HG02610 (cell line): ENCODE measurements around the gene ARID5A.

Experiments used
- ATAC-seq: cut with Tn5 transposase; IDR thresholded peaks from one replicate; pipeline ENCODE4 v1.9.1; 2021; ENCODE audit warnings: mild to moderate bottlenecking, moderate library complexity; ENCODE audit not compliant: unreplicated experiment

ARID5A gene

DNA sequence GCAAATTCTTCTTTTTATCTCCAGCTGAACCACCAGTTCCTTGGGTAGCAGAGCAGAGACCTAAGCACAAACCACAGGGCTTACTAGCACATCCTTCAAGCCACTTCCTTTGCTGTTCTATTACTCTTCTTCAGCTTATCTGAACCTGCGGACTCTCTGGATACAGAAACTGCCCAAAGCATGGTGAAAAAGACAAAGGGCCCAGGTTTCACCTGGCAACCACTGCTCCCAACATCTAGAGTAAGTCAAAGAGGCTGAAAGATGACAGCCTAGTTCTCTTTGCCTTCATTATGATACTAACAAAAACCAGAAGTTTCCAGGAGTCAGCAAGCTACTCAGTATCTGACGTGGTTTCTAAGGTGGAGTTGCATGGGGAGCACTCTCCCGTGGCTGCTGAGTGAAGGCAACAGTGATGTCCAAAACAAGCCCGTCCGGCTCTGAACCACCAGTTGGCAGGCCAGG, 58.2 kb downstream of the ARID5A start:
- ATAC-seq = no peak

DNA sequence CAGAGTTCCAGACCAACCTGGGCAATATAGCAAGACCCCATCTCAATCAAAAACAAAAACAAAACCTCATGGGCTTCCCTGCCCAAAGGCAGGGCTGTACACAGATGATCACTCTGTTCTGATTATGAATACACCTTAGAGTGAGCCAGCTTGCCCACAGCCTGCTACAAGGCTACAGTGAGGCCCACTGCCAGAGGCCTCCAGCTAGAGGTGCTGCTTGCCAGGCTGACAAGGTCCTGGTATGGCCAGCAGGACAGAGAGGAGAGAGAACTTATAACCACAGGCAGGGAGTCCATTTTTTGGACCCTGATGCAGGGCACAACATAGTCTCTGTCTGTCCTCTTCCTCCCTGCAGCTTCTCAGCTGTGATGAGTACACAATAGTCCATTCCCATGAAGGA, 60.0 kb downstream of the ARID5A start:
- ATAC-seq = no peak

DNA sequence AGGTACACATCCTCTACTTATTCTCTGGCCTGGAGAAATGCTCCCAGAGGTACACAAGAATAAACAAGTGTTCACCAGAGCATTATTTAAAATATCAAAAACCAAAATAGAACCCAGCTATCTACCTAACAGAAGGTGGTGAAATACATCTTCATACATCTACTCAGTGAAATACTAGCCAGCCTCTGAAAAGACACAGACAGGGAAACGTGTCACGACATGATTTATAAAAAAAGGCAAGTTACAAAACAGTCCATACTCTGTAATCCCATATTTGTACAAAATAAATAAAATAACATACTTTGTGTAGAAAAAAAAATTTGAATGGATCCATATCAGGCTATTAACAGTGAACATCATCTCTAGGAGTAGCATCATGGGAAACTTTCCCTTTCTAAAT, 63.4 kb downstream of the ARID5A start:
- ATAC-seq = no peak

DNA sequence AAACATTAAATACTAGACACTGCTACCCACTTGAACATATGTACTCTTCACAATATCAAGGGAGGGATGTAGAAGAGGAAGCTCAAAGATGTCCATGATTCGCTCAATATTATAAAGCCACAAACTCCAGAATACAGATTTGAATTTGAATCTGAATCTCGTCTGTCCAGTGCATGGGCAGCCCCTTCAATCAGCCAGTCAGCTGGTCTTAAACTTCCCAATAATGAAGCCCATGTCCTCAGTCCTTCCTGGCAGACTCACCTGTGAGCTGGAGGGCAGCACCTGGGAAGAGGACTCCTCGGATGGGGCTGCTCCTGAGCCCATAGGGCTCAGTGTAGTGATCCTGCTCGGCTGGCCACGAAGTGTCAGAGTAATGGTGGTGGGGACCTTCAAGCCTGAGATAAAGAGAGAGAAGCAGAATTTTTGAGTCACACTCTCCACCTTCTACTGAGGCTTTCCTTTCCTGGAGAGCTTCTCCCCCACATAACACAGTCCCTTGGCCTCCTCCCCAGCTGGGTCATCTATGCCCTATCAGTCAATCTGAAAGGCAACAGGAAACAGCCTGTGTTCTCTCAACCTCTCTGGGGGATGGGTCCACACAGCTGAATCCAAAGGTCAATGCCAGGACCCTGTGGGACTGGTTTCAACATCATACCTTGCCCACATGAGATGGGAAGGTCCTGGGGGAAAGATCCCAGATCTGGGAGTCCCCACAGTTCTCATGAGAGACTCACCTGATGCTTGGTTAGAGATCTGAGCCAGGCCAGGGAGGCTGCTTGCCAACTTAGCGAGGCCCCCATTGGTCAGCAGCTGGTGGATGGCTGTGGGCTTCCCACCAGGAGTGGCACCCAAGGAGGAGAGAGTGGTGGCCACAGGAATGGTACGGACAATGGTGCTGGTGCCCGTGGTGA, 65.1 kb downstream of the ARID5A start:
- no peak for ATAC-seq
